ENCODE data around the gene POLDIP3. TPM values are rescaled to one million over a fixed set of nuclear protein-coding genes. Genes with fewer than 3 reads are reported as not detected.
A peak's percentile ranks its signal among the peaks of the same experiment; 100 is the strongest.

POLDIP3 gene
- polyA plus RNA-seq (ENCODE audit: insufficient read length in 4 of 4) = 100 to 1,000 TPM; 114 to 119 (median 116) TPM

DNA sequence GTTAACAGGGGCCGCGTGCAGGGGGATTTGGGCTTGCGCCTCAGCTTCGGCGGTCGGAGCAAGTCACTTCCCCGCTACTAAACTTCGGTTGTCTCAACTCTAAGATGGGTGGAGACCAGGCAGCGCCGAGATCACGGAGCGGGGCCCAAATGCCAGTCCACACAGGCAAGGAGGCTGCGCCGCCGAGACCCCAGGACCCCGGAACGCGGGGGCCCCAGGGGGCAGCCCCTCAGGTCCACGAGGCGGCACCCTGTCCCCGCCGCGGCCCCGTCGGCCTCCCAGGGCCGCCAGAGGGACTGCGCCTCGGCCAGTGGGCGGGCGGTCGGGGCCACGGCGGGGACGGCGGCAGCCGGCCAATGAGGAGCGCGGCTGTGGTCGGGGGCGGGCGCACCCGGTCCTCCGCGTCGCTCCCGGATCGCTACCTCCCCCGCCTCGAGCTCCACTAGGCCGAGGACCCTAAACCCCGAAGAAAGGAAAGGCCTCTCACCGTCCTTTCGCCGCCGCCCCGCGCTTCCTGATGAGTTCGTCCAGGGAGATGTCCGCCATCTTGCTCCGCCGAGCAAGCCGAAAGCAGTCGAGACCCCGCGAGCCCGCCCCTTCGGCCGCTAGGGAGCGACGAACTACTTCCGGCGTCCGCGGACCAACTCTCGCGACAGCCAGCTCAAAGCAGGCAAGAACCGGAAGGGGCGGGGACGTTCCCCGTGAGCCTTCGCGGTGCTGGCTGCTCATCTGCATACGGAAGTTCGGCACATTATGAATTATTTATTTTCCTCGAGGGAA, at the start of gene POLDIP3:
TSS of gene POLDIP3 (minus strand) at position 572 of the 780 bp plus-strand sequence. CDS start at position 546, 26 bp downstream.
- peak; percentile 97 to 99 (median 98) for DNase-seq (ENCODE audit: low read depth in 4 of 4, low spot score in 3 of 4)

DNA sequence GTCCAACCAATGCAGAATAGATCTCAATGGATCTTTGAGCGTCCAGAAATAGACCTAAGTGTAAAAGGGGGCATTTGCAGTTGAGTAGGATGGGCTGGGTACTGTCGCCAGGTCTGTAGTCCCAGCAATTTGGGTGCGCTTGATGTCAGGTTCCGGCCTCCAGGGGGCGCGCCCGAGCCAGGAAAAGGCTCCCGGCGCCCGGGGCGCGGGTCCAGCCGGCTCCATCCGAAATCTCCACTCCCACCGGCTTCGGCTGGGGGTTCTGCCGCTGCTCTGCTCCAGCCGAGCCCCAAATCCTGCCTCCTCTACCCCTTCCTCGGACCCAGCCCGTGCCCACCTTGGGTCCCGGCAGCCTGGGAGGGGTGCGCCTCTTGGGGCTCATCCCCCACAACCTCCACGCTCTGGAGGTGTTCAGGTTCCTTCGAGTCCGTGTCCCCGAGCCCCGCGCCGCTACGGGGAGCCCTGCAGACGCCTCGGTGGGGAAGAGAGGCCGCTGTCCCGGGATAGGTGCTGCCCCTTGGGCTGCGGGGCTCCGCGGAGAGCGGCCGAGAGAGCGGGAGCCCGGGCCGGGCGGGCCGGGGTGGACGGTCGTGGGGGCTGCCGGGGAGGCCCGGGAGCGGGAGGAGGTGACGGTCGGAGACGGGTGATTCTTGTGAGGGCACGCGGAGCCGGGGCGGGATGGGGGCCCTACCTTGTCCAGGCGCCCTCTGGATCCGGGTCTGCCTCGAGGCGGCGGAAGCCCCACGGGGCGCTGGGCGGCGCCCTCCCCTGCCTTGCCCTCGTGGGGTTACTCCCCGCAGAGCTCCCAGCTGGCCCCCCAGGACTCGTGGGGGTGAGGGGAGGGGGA, 47.5 kb upstream of the POLDIP3 start:
- DNase-seq (ENCODE audit: low read depth in 4 of 4, low spot score in 3 of 4) = peak in 2 of 4 donors; percentile 75 to 80

GRCh38 chr22:42656578-42656977, 41.9 kb upstream of the POLDIP3 start:
- no peak for DNase-seq (ENCODE audit: low read depth in 4 of 4, low spot score in 3 of 4)

- DNase-seq (ENCODE audit: low read depth in 4 of 4, low spot score in 3 of 4) = no peak
Measured at GRCh38 chr22:42655693-42656092, 41.0 kb upstream of the POLDIP3 start.

DNA sequence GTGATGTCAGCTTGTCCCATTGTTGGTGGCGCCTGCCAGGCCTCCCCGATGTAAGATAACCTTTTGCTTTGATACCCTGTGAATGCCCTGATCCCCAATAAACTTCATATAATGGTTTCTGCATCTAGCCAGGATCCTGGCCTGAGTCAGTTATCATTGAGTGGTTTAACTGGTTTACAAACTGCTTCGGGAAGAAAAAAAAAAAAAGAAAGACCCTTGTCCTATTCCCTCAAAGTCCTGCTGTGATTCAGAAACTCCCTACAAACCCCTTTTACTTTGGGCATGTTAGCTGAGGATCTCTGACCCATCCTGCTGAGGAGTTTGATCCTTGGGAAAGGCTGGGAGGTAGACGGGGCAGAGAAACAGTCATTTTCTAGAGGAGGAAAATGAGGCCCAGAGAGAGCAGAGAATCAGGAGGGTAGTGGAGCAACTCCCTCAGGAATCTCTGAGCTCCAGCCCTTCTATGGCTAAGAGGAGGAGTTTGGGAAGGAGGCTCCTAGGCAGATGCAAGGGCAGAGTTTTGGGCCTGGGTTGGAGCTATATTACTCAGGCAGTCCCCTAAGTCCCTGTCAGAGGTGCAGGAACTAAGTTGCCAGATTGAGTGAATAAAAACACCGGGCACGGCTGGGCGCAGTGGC, 39.9 kb upstream of the POLDIP3 start:
- DNase-seq (ENCODE audit: low read depth in 4 of 4, low spot score in 3 of 4) = no peak

GRCh38 chr22:42653999-42654398, 39.3 kb upstream of the POLDIP3 start:
- no peak for DNase-seq (ENCODE audit: low read depth in 4 of 4, low spot score in 3 of 4)

DNA sequence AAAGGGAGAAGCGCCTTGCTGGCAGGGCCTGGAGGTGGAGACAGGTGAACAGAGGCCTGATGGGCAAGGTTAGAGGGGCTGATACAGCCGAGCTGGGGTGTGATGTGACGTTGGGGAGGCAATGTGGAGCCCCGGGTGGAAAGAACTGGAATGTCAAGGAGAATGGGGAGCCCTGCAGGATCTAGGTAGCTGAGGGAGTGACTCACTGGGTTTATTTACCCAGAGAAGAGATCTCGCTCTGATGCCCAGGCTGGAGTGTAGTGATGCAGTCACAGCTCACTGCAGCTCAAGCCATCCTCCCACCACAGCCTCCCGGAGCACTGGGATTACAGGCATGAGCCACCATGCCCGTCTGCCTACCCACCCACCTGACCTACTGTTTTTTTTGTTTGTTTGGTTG, 36.5 kb upstream of the POLDIP3 start:
- no peak for DNase-seq (ENCODE audit: low read depth in 4 of 4, low spot score in 3 of 4)

DNA sequence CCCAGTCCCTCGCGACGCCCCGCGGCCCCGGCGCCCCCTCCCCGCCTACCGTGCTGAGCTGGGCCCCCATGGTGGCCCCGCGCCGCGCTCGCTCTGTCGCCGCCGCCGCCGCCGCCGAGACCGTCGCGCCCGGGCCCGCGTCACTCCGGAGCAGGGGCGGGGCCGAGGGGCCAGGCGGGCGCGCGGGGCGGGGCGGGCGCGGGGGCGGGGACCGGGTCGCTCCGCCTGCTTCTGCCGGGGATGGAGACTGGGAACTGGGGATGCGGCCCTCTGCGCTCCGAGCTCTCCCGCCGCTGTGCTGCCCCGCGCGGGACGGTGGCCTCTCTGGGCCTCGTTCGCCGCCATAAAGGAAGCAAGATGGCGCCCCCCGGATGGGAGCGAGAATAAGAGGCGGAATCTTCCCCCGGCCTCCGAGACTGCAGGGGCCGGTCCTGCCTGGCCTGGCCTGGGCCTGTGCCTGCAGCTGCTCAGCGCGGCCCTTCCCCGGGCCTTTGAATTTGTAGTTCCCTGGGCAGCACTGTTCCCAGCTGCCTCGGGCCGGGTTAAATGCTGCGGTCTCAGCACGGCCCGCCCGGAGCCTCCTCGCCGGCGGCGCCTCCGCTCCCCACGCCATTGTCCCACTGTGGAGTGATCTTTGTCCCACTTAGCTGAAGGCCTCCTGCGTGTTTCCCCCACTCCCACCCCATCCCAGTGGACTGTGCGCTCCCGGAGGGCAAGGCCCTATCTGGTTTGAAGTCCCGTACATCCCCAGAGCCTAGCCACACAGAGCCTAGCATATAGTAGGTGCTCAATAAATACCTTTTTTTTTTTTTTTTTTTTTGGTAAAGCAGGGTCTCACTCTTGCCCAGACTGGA, 34.8 kb upstream of the POLDIP3 start, which contains the start of gene CYB5R3:
TSS of gene CYB5R3 (minus strand) at position 147 of the 854 bp plus-strand sequence. CDS start at position 70, 77 bp downstream.
- DNase-seq (ENCODE audit: low read depth in 4 of 4, low spot score in 3 of 4) = peak in 2 of 4 donors; percentile 44 to 56

- DNase-seq (ENCODE audit: low read depth in 4 of 4, low spot score in 3 of 4) = no peak
Measured at GRCh38 chr22:42648368-42649245, 33.9 kb upstream of the POLDIP3 start.

- DNase-seq (ENCODE audit: low read depth in 4 of 4, low spot score in 3 of 4) = no peak
Measured at GRCh38 chr22:42648017-42648367, 33.3 kb upstream of the POLDIP3 start.

DNA sequence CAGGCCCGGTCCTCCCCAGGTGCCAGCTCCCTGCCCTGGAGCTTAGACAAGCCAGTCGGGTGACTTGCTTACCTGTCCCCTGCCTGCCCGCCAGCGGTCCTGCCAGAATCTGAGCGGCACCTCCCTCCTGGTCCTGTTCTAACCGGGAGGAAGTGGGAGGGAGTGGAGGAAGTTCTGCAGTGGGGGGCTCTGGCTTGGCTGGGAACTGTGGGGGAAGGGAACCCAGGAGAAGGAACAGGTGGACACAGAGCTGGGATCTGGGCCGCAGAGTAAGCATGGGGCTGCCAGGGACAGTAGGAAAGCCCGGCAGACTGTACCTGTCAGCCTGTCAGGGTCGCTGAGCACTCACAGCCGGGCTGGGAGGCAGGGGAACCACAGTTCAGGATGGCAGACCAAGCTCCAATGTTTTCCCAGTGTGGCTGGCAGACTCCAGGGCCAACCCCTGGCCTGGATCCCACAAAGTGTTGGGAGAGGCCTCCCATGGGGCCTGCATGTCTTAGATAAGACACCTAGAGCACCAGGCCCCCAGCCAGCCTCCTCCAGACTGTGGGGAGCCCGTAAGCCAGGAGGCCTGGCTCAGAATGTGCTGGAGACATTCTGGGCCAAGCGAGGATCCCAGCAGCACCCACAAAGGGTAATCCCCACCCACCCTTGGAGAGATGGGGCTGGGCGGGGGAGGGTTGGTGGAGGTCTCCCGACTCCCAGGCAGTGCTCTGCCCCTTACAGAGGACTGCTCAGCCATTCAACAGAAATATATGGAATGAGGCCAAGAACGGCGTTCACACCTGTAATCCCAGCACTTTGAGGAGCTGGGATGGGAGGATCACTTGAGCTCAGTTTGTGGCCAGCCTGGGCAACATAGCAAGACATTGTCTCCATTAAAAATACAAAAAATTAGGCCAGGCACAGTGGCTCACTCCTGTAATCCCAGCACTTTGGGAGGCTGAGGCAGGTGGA, 32.2 kb upstream of the POLDIP3 start:
- DNase-seq (ENCODE audit: low read depth in 4 of 4, low spot score in 3 of 4) = no peak

DNA sequence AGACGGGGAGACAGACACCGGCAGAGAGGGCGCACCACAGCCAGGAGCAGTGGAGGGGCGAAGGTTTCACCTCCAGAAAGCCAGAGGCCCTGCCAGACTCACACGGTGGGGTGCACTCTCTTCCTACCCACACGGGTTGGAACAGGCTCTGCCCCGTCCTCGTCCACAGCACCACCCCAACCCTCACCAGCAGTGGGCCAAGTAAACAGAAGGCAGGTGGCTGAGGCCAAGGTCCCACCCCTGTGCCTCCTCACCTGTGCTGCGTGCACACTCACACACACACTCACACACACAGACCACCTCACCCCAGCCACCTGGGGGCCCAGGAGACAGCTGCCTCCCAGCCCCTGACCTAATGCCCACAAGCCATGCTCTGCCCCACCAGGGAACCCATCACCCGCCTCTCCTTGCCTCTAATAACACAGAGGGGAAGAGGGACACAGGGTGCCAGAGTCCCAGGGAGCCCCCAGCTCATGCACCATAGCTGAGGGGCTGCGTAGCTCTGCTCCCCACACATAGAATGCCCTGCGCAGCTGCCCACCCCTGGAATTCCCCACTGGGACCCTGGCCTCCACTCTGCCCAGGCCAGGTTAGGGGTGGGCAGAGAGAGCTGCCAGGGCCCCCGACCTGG, 31.4 kb upstream of the POLDIP3 start:
- no peak for DNase-seq (ENCODE audit: low read depth in 4 of 4, low spot score in 3 of 4)

DNA sequence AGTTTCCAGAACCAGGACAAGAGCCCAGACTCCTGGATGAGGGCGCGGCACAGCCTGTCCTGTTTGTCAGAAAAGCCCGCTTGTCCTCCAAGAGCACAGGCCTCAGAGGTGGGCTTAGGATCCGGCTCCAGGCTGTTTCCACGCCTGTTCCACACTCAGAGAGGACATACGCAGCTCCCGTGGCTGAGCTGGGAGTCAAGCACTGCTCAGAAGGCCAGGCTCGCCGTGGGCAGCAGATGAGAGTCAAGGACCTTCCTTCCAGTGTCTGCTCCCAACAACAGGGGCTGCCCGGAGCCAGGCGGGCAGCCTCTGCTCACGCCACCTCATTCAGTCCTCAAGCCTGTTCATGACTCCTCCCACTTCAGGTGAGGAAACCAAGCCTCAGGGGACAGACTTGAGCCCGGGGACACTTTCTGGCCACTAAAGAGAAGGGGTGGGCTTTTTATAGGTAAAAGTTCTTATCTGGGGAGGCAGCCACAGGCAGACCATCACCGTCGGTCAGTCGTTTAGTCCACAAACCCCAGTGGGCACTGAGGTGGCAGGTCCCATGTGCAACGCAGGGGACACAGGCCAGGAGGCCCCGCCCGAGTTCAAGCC, 30.8 kb upstream of the POLDIP3 start:
- no peak for DNase-seq (ENCODE audit: low read depth in 4 of 4, low spot score in 3 of 4)

DNA sequence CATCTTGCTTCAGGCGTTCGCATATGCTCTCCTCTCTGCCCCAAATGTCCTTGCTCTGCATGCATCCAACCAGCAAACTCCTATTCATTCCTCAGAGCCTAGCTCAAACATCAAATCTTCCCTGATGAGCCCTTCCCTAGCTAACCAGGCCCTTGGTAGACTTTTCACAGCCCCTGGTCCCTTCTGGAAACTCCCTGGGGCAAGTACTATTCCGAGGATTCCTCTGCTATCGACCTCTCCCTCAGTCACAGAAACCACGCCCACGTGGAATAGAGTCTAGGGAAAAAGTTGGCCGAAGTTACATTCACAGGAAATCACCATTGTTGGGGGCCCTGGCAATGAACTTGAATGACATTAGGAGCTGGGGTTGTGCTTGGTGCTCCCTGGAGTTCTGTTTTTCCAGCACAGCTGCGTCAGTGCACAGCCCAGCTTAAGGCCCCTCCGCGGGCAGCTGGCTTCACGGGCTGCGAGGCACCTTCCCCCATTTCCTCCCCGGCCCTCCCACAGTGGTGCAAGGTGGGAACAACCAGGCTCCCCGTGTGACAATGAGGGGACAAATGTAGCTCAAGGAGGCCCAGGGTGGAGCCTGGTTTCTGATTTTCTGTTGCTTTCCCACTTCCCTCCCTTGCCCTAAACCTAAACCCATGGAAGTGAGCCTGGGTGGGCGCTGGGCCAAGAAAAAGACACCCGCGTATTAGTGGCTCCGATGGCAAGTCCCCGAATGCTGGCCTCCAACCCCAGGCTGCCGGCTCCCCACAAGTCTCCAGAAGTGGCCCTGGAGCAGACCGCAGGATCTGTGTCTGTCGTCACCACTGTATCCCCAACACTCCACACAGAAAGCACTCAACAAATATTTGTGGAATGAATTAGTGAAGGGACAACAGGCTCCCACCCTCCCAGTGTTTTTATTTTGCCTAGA, 30.0 kb upstream of the POLDIP3 start:
- no peak for DNase-seq (ENCODE audit: low read depth in 4 of 4, low spot score in 3 of 4)

GRCh38 chr22:42643634-42644421, 29.1 kb upstream of the POLDIP3 start:
- DNase-seq (ENCODE audit: low read depth in 4 of 4, low spot score in 3 of 4) = no peak
